Activated effector memory CD4-positive, alpha-beta T cell treated with anti-CD3 and anti-CD28 coated beads, Interleukin-2, amount 50 U/mL, for 16 hours (primary cell): ENCODE data around the gene ROBO4.

ENCODE experiments used
- DNase-seq: peaks from one replicate; pipeline ENCODE4 v3.0.0-alpha.2; 2020

Gene ROBO4

GRCh38 chr11:124887667-124888013 is 10.0 kb downstream of the ROBO4 start:
- peak; percentile 38 for DNase-seq

- DNase-seq, result peak; percentile 45
Measured at GRCh38 chr11:124886978-124887666, 10.5 kb downstream of the ROBO4 start.

GRCh38 chr11:124886476-124886875 is 11.2 kb downstream of the ROBO4 start:
- no peak for DNase-seq

- DNase-seq, result peak; percentile 41
Measured at GRCh38 chr11:124884869-124885479, 12.7 kb downstream of the ROBO4 start.

GRCh38 chr11:124884340-124884739 is 13.3 kb downstream of the ROBO4 start:
- peak; percentile 30 for DNase-seq

- peak; percentile 36 for DNase-seq
Measured at GRCh38 chr11:124882339-124883071, 15.2 kb downstream of the ROBO4 start.

- DNase-seq, result no peak
Measured at GRCh38 chr11:124880958-124881357, 16.7 kb downstream of the ROBO4 start.

- DNase-seq, result no peak
Measured at GRCh38 chr11:124880290-124880611, 17.4 kb downstream of the ROBO4 start.

GRCh38 chr11:124879493-124880289 is 18.0 kb downstream of the ROBO4 start:
- no peak for DNase-seq

GRCh38 chr11:124878759-124879492 is 18.7 kb downstream of the ROBO4 start:
- no peak for DNase-seq

- no peak for DNase-seq
Measured at GRCh38 chr11:124877910-124878758, 19.5 kb downstream of the ROBO4 start.

GRCh38 chr11:124877631-124877909 is 20.1 kb downstream of the ROBO4 start:
- no peak for DNase-seq

GRCh38 chr11:124876818-124877630 is 20.6 kb downstream of the ROBO4 start:
- DNase-seq, result no peak

- peak; percentile 91 for DNase-seq
Measured at GRCh38 chr11:124875943-124876817, 21.5 kb downstream of the ROBO4 start.

- no peak for DNase-seq
Measured at GRCh38 chr11:124875401-124875800, 22.3 kb downstream of the ROBO4 start.

- no peak for DNase-seq
Measured at GRCh38 chr11:124874571-124875255, 23.0 kb downstream of the ROBO4 start.

- DNase-seq, result peak; percentile 55
Measured at GRCh38 chr11:124873951-124874350, 23.7 kb downstream of the ROBO4 start.

- DNase-seq, result peak; percentile 55
Measured at GRCh38 chr11:124872741-124873140, 24.9 kb downstream of the ROBO4 start.

GRCh38 chr11:124872280-124872679 is 25.4 kb downstream of the ROBO4 start:
- DNase-seq, result no peak
